IMR-90 (cell line): Measurements from ENCODE around the gene FNBP1L. TPM values are rescaled to one million over a fixed set of nuclear protein-coding genes. Genes with fewer than 3 reads are reported as not detected.

Source experiments
- ATAC-seq: fragments of 200-7000 bp; cut with Tn5 transposase; 2 replicates; pipeline ENCODE4 v1.9.1; 2020; ENCODE audit warnings: low read depth, mild to moderate bottlenecking, moderate library complexity
- BruUV-seq: library from RNA; stranded (reverse); fragments of 400-500 nt; replicated peaks from 2 replicates; lab custom pipeline; 2021; lab: Mats Ljungman, UMichigan
- CTCF ChIA-PET: fragments of 300-600 bp; formaldehyde crosslinking; extraction: SDS; loops from one replicate; lab custom pipeline; 2021; ENCODE audit warnings: antibody characterized with exemption; lab: Yijun Ruan, JAX
- POLR2A ChIA-PET: fragments of 300-600 bp; sonication (Branson Sonifier 250); formaldehyde crosslinking; loops from one replicate; lab custom pipeline; 2022; ENCODE audit warnings: antibody characterized with exemption; ENCODE audit not compliant: unreplicated experiment; lab: Charles Lee
- DNase-seq: peaks from one replicate; pipeline ENCODE4 v3.0.0; 2013
- H2AFZ ChIP-seq: replicated peaks from 2 replicates; pipeline ENCODE3; 2013; ENCODE audit warnings: low read length, mild to moderate bottlenecking; ENCODE audit not compliant: poor library complexity
- H2AK5ac ChIP-seq: 2 replicates; pipeline ENCODE4 v1.6.1; 2013; ENCODE audit warnings: low read depth, low read length, inconsistent platforms
- H2AK9ac ChIP-seq: replicated peaks from 2 replicates; pipeline ENCODE3; 2013; ENCODE audit warnings: mild to moderate bottlenecking, low read depth, low read length, moderate library complexity; ENCODE audit not compliant: poor library complexity
- H2BK120ac ChIP-seq: 2 replicates; pipeline ENCODE4 v1.6.1; 2013; ENCODE audit warnings: low read depth, low read length, inconsistent platforms
- H2BK15ac ChIP-seq: 3 replicates; pipeline ENCODE4 v1.6.1; 2013; ENCODE audit warnings: low read depth, low read length, inconsistent platforms
- H2BK20ac ChIP-seq: 2 replicates; pipeline ENCODE4 v1.6.1; 2013; ENCODE audit warnings: low read depth, mild to moderate bottlenecking, inconsistent platforms, low read length, moderate library complexity
- H2BK5ac ChIP-seq: 2 replicates; pipeline ENCODE4 v1.6.1; 2013; ENCODE audit warnings: mild to moderate bottlenecking, low read depth, low read length, inconsistent platforms; ENCODE audit not compliant: poor library complexity, severe bottlenecking
- H3K14ac ChIP-seq: replicated peaks from 2 replicates; pipeline ENCODE4 v1.6.1; 2013; ENCODE audit warnings: low read depth, low read length, inconsistent platforms
- H3K18ac ChIP-seq: 2 replicates; pipeline ENCODE4 v1.6.1; 2013; ENCODE audit warnings: low read depth, low read length, control low read depth
- H3K23ac ChIP-seq: 2 replicates; pipeline ENCODE4 v1.6.1; 2013; ENCODE audit warnings: low read depth, low read length, inconsistent platforms
- H3K27ac ChIP-seq: 2 replicates; pipeline ENCODE4 v1.5.1; 2013; ENCODE audit warnings: mild to moderate bottlenecking, control low read depth, low read length; ENCODE audit not compliant: insufficient read depth
- H3K27me3 ChIP-seq: 2 replicates; pipeline ENCODE4 v1.6.1; 2013; ENCODE audit warnings: low read length; ENCODE audit not compliant: control insufficient read depth, insufficient read depth
- H3K36me3 ChIP-seq: 2 replicates; pipeline ENCODE4 v1.6.1; 2013; ENCODE audit warnings: low read length, mixed read lengths; ENCODE audit not compliant: control insufficient read depth, insufficient read depth
- H3K4ac ChIP-seq: 2 replicates; pipeline ENCODE4 v1.6.1; 2013; ENCODE audit warnings: low read depth, low read length, inconsistent platforms
- H3K4me1 ChIP-seq: 2 replicates; pipeline ENCODE4 v1.6.1; 2013; ENCODE audit warnings: low read length, mixed read lengths; ENCODE audit not compliant: control insufficient read depth, insufficient read depth
- H3K4me2 ChIP-seq: 2 replicates; pipeline ENCODE4 v1.6.1; 2013; ENCODE audit warnings: low read depth, mild to moderate bottlenecking, control low read depth, low read length, moderate library complexity
- H3K4me3 ChIP-seq: 2 replicates; pipeline ENCODE4 v1.5.1; 2013; ENCODE audit warnings: low read depth, mild to moderate bottlenecking, control low read depth, low read length, moderate library complexity; ENCODE audit not compliant: insufficient read depth
- H3K56ac ChIP-seq: 2 replicates; pipeline ENCODE4 v1.6.1; 2013; ENCODE audit warnings: low read length, inconsistent platforms; ENCODE audit not compliant: insufficient read depth; ENCODE audit errors: extremely low read depth
- H3K79me1 ChIP-seq, 2 experiments: 2 replicates each; pipeline ENCODE4 v1.6.1; 2013; ENCODE audit warnings: low read length in 2 of 2, inconsistent platforms in 1 of 2, low read depth in 1 of 2
- H3K9ac ChIP-seq: 2 replicates; pipeline ENCODE4 v1.6.1; 2013; ENCODE audit warnings: low read depth, low read length, control low read depth
- H3K9me1 ChIP-seq: 2 replicates; pipeline ENCODE4 v1.6.1; 2013; ENCODE audit warnings: low read length, inconsistent platforms; ENCODE audit not compliant: insufficient read depth
- H3K9me3 ChIP-seq: 2 replicates; pipeline ENCODE4 v1.6.1; 2013; ENCODE audit warnings: low read length; ENCODE audit not compliant: control insufficient read depth, insufficient read depth
- H4K20me1 ChIP-seq: 2 replicates; pipeline ENCODE4 v1.6.1; 2013; ENCODE audit warnings: low read length, inconsistent platforms; ENCODE audit not compliant: insufficient read depth
- H4K5ac ChIP-seq: 2 replicates; pipeline ENCODE4 v1.6.1; 2013; ENCODE audit warnings: mild to moderate bottlenecking, low read depth, low read length, control low read depth
- H4K8ac ChIP-seq, 2 experiments: 2 replicates each; pipeline ENCODE4 v1.6.1; 2013; ENCODE audit warnings: low read depth in 2 of 2, low read length in 2 of 2, control low read depth in 1 of 2, inconsistent platforms in 1 of 2
- H4K91ac ChIP-seq: 2 replicates; pipeline ENCODE4 v1.6.1; 2013; ENCODE audit warnings: low read depth, low read length, inconsistent platforms; ENCODE audit not compliant: insufficient read depth
- CHD1 ChIP-seq: IDR thresholded peaks from 2 replicates; pipeline ENCODE4 v1.6.1; 2012; ENCODE audit warnings: low read depth, low read length, improper control_type of control experiment
- MAZ ChIP-seq: IDR thresholded peaks from 2 replicates; pipeline ENCODE4 v1.6.1; 2012; ENCODE audit warnings: low read depth, mild to moderate bottlenecking, low read length, improper control_type of control experiment, moderate library complexity, borderline replicate concordance
- MXI1 ChIP-seq: IDR thresholded peaks from 2 replicates; pipeline ENCODE4 v1.6.1; 2012; ENCODE audit warnings: low read depth, mild to moderate bottlenecking, low read length, moderate library complexity, borderline replicate concordance
- NFE2L2 ChIP-seq: fragments of 150-350 bp; IDR thresholded peaks from 2 replicates; pipeline ENCODE4 v1.6.1; 2016; ENCODE audit warnings: low read depth, mild to moderate bottlenecking, low read length
- USF2 ChIP-seq: fragments of 150-350 bp; IDR thresholded peaks from 2 replicates; pipeline ENCODE4 v1.6.1; 2017; ENCODE audit warnings: mild to moderate bottlenecking, antibody characterized with exemption, low read length, low read depth
- WGBS, 2 experiments: methylation state at CpG; one replicate each; pipeline versions ENCODE4 v1.1.5 to v1.1.7; 2013; ENCODE audit warnings: missing lambda C conversion rate in 2 of 2; ENCODE audit not compliant: insufficient read length in 1 of 2; ENCODE audit errors: extremely low coverage in 2 of 2; 5-methylcytosine and 5-hydroxymethylcytosine counted together
- dilution Hi-C: fragments of 300-500 bp; cut with HindIII; formaldehyde crosslinking; loops from one replicate; pipeline ENCODE4 v1.14.3; 2018; ENCODE audit warnings: low sequenced_read_pairs; ENCODE audit not compliant: unreplicated experiment
- in situ Hi-C: fragments of 300-500 bp; cut with MboI; formaldehyde crosslinking; loops from 3 replicates; pipeline ENCODE4 v1.14.3; 2019; ENCODE audit warnings: low sequenced_read_pairs, inconsistent platforms, mixed read lengths
- intact Hi-C: fragments of 100-400 bp; cut with micrococcal nuclease; formaldehyde crosslinking; loops from 2 replicates; pipeline ENCODE4 v1.10.0; 2022
- polyA plus RNA-seq, 3 experiments: library from polyadenylated mRNA; depleted of rRNA; stranded (reverse); fragments of >200 nt; gene quantifications; 2 replicates each; pipeline ENCODE4 v1.2.3, GENCODE V29; 2012; ENCODE audit warnings: low replicate concordance in 1 of 3
- total RNA-seq: library from RNA; depleted of rRNA; stranded (reverse); fragments of >200 nt; gene quantifications from 2 replicates; pipeline ENCODE4 v1.2.3, GENCODE V29; 2012
- TF ChIP-seq, protein P1 (sequence below): fragments of 150-350 bp; IDR thresholded peaks from 2 replicates; pipeline ENCODE4 v1.6.1; 2016; ENCODE audit warnings: low read depth, mild to moderate bottlenecking, low read length, moderate library complexity, borderline replicate concordance
- TF ChIP-seq, protein P2 (sequence below): conservative IDR thresholded peaks from 2 replicates; pipeline ENCODE4 v1.5.1; 2012; ENCODE audit warnings: mild to moderate bottlenecking, low read depth, low read length, improper control_type of control experiment

FNBP1L gene
- total and polyA plus RNA-seq, 2 of the 4 experiments (the other 2 are of a cell fraction), result 9.3 to 15.2 TPM

GRCh38 chr1:93549811-93550210 is 101.9 kb downstream of the FNBP1L start:
- POLR2A ChIA-PET, result no interaction called here

More at GRCh38 chr1:93549811-93550210, 101.9 kb downstream of the FNBP1L start:
- no peaks in the 10 kb centered on the region; the same call in 1 of the 2 replicates for H3K9me1 ChIP-seq
- H2AFZ ChIP-seq, result no peak overlapping the region
- peaks cover 5% of the 10 kb centered on the region for H3K4me1 ChIP-seq
- no peak overlapping the region for H3K4ac ChIP-seq
- in situ Hi-C loops (loop anchor here (25.0 kb wide), 1 partner anchor 88 kb away; no protein-coding TSS in a partner anchor), intact Hi-C loops (loop anchor here (5.0 to 10.0 kb wide), 2 partner anchors 55 to 103 kb away; partner anchors contain the start of gene FNBP1L), dilution Hi-C loops (no loop called here)
- H2AK9ac ChIP-seq, result no peak overlapping the region
- no CpG with 5 or more reads among the region's 4 CpGs for WGBS, 2 experiments
- H3K56ac ChIP-seq, result no peak overlapping the region
- no peak for DNase-seq
- TF ChIP-seq NFE2L2, result no peak
- no peak for TF ChIP-seq USF2
- TF ChIP-seq MAZ, result no peak
- TF ChIP-seq, protein P1, sequence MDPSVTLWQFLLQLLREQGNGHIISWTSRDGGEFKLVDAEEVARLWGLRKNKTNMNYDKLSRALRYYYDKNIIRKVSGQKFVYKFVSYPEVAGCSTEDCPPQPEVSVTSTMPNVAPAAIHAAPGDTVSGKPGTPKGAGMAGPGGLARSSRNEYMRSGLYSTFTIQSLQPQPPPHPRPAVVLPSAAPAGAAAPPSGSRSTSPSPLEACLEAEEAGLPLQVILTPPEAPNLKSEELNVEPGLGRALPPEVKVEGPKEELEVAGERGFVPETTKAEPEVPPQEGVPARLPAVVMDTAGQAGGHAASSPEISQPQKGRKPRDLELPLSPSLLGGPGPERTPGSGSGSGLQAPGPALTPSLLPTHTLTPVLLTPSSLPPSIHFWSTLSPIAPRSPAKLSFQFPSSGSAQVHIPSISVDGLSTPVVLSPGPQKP, result no peak
- TF ChIP-seq, protein P2, sequence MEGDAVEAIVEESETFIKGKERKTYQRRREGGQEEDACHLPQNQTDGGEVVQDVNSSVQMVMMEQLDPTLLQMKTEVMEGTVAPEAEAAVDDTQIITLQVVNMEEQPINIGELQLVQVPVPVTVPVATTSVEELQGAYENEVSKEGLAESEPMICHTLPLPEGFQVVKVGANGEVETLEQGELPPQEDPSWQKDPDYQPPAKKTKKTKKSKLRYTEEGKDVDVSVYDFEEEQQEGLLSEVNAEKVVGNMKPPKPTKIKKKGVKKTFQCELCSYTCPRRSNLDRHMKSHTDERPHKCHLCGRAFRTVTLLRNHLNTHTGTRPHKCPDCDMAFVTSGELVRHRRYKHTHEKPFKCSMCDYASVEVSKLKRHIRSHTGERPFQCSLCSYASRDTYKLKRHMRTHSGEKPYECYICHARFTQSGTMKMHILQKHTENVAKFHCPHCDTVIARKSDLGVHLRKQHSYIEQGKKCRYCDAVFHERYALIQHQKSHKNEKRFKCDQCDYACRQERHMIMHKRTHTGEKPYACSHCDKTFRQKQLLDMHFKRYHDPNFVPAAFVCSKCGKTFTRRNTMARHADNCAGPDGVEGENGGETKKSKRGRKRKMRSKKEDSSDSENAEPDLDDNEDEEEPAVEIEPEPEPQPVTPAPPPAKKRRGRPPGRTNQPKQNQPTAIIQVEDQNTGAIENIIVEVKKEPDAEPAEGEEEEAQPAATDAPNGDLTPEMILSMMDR, result no peak
- TF ChIP-seq MXI1, result no peak
- TF ChIP-seq CHD1, result no peak
- H2AK5ac ChIP-seq, result no peak overlapping the region
- BruUV-seq, result no TSS peak
- no peaks in the 10 kb centered on the region for H3K79me1 ChIP-seq
- no peak overlapping the region for H3K18ac ChIP-seq
- H3K9ac ChIP-seq, result no peak overlapping the region
- H3K23ac ChIP-seq, result no peak overlapping the region
- H2BK120ac ChIP-seq, result no peak overlapping the region
- peaks cover 8% of the 10 kb centered on the region; the same call in 1 of the 2 replicates for H4K20me1 ChIP-seq
- peaks cover 11% of the 10 kb centered on the region for H3K36me3 ChIP-seq
- no peak overlapping the region for H4K8ac ChIP-seq
- H3K4me2 ChIP-seq, result no peak overlapping the region
- H2BK15ac ChIP-seq, result no peak overlapping the region
- H2BK20ac ChIP-seq, result no peak overlapping the region
- no peak overlapping the region for H3K27ac ChIP-seq
- CTCF ChIA-PET, result no interaction called here
- H3K9me3 ChIP-seq, result no peaks in the 10 kb centered on the region
- no peak overlapping the region for H2BK5ac ChIP-seq
- H3K27me3 ChIP-seq, result no peaks in the 10 kb centered on the region
- H3K4me3 ChIP-seq, result no peak overlapping the region
- ATAC-seq, result no peak
- H4K91ac ChIP-seq, result no peak overlapping the region
- H4K5ac ChIP-seq, result no peak overlapping the region
- no peak overlapping the region for H3K14ac ChIP-seq
